Chondrocyte (in vitro differentiated cells): ENCODE results near the gene RWDD1. TPM values are rescaled to one million over a fixed set of nuclear protein-coding genes. Genes with fewer than 3 reads are reported as not detected.
"Not testable (repeated sequence)": the region's sequence is repeated elsewhere in the genome, so short reads cannot be mapped to it uniquely, and the experiment has no call there.

Experiments used
- DNase-seq: peaks from one replicate; pipeline ENCODE4 v3.0.0; 2021; ENCODE audit warnings: mixed read lengths, low spot score
- H3K27ac Mint-ChIP-seq: one replicate; pipeline ENCODE4 v1.8.0; 2021; ENCODE audit warnings: mild to moderate bottlenecking, moderate library complexity, mixed read lengths; ENCODE audit not compliant: unreplicated experiment
- H3K27me3 Mint-ChIP-seq: 2 replicates; pipeline ENCODE4 v1.8.0; 2021; ENCODE audit warnings: low read depth, mixed read lengths
- H3K36me3 Mint-ChIP-seq: 2 replicates; pipeline ENCODE4 v1.8.0; 2021; ENCODE audit warnings: low read depth, mixed read lengths
- H3K4me1 Mint-ChIP-seq: 2 replicates; pipeline ENCODE4 v1.8.0; 2021; ENCODE audit warnings: low read depth, mild to moderate bottlenecking, mixed read lengths
- H3K4me3 Mint-ChIP-seq: one replicate; pipeline ENCODE4 v1.8.0; 2021; ENCODE audit warnings: mild to moderate bottlenecking, moderate library complexity, mixed read lengths; ENCODE audit not compliant: unreplicated experiment
- H3K9me3 Mint-ChIP-seq: 2 replicates; pipeline ENCODE4 v1.8.0; 2021; ENCODE audit warnings: low read depth, mixed read lengths
- CTCF ChIP-seq: fragments of 200-600 bp; sonication (generic); IDR thresholded peaks from 2 replicates; pipeline ENCODE4 v1.5.0; 2021; ENCODE audit warnings: antibody characterized with exemption, mild to moderate bottlenecking, moderate library complexity
- total RNA-seq: library from RNA; stranded (reverse); gene quantifications from 3 replicates; pipeline ENCODE4 v1.2.1, GENCODE V29; 2021

The RWDD1 gene
- total RNA-seq, 1 donor from 2014 or later, result 44.4 TPM

GRCh38 chr6:116580198-116580597, 8.9 kb downstream of the RWDD1 start:
- no peak for TF ChIP-seq CTCF
- H3K4me1 Mint-ChIP-seq, result peaks cover 35% of the 10 kb centered on the region
- no peak overlapping the region for H3K4me3 Mint-ChIP-seq
- H3K9me3 Mint-ChIP-seq, result no peaks in the 10 kb centered on the region
- no peak for DNase-seq
- H3K27me3 Mint-ChIP-seq, result no peaks in the 10 kb centered on the region
- peaks cover 18% of the 10 kb centered on the region for H3K36me3 Mint-ChIP-seq
- H3K27ac Mint-ChIP-seq, result peak overlapping the region; percentile 62

GRCh38 chr6:116586276-116586675, 15.0 kb downstream of the RWDD1 start:
- no peak overlapping the region for H3K27ac Mint-ChIP-seq
- H3K4me3 Mint-ChIP-seq, result no peak overlapping the region
- H3K9me3 Mint-ChIP-seq, result no peaks in the 10 kb centered on the region
- no peaks in the 10 kb centered on the region for H3K27me3 Mint-ChIP-seq
- H3K4me1 Mint-ChIP-seq, result no peaks in the 10 kb centered on the region
- no peak for DNase-seq
- no peak for TF ChIP-seq CTCF
- peaks cover 20% of the 10 kb centered on the region for H3K36me3 Mint-ChIP-seq

- DNase-seq, result no peak
- no peaks in the 10 kb centered on the region for H3K27me3 Mint-ChIP-seq
- no peak overlapping the region for H3K4me3 Mint-ChIP-seq
- peaks cover 23% of the 10 kb centered on the region for H3K36me3 Mint-ChIP-seq
- H3K9me3 Mint-ChIP-seq, result no peaks in the 10 kb centered on the region
- H3K27ac Mint-ChIP-seq, result no peak overlapping the region
- H3K4me1 Mint-ChIP-seq, result no peaks in the 10 kb centered on the region
- TF ChIP-seq CTCF, result no peak
These were observed 15.4 kb downstream of the RWDD1 start for GRCh38 chr6:116586738-116587137.

- no peaks in the 10 kb centered on the region for H3K27me3 Mint-ChIP-seq
- H3K36me3 Mint-ChIP-seq, result peaks cover 35% of the 10 kb centered on the region
- H3K4me3 Mint-ChIP-seq, result no peak overlapping the region
- peaks cover 2% of the 10 kb centered on the region for H3K9me3 Mint-ChIP-seq
- no peak for TF ChIP-seq CTCF
- H3K27ac Mint-ChIP-seq, result no peak overlapping the region
- no peaks in the 10 kb centered on the region for H3K4me1 Mint-ChIP-seq
- DNase-seq, result no peak
These were observed 23.9 kb downstream of the RWDD1 start for GRCh38 chr6:116595247-116595646.

- Mint-ChIP-seq H3K4me1 (no peaks in the 10 kb centered on the region), H3K27ac (no peak overlapping the region), H3K4me3 (no peak overlapping the region)
These were observed 25.5 kb downstream of the RWDD1 start for GRCh38 chr6:116596815-116597214.

GRCh38 chr6:116603916-116604315, 32.6 kb downstream of the RWDD1 start:
- not testable (repeated sequence) for DNase-seq, H3K36me3 Mint-ChIP-seq, H3K27ac Mint-ChIP-seq, H3K4me3 Mint-ChIP-seq, H3K27me3 Mint-ChIP-seq, H3K4me1 Mint-ChIP-seq
- peaks cover 14% of the 10 kb centered on the region for H3K9me3 Mint-ChIP-seq

More at GRCh38 chr6:116596815-116597214, 25.5 kb downstream of the RWDD1 start:
- no peak for TF ChIP-seq CTCF
- no peak for DNase-seq
- Mint-ChIP-seq H3K27me3 (no peaks in the 10 kb centered on the region), H3K36me3 (peaks cover 31% of the 10 kb centered on the region), H3K9me3 (peaks cover 2% of the 10 kb centered on the region)

- H3K4me1 Mint-ChIP-seq, H3K27ac Mint-ChIP-seq, H3K27me3 Mint-ChIP-seq, DNase-seq, H3K4me3 Mint-ChIP-seq, H3K36me3 Mint-ChIP-seq: not testable (repeated sequence)
- H3K9me3 Mint-ChIP-seq, result peaks cover 16% of the 10 kb centered on the region
These were observed 33.6 kb downstream of the RWDD1 start for GRCh38 chr6:116604868-116605267.
